H1 (cell line): ENCODE measurements around the gene UNC5B.

ENCODE experiments used
- EP300 ChIP-seq, 2 experiments: IDR thresholded peaks; 1 replicate in 1 of 2; 2 replicates in 1 of 2; pipeline ENCODE4 v1.6.1; 2011 to 2012; ENCODE audit warnings: low read depth in 2 of 2, low read length in 2 of 2, mild to moderate bottlenecking in 2 of 2, borderline replicate concordance in 1 of 2, inconsistent platforms in 1 of 2, moderate library complexity in 1 of 2
- EZH2 ChIP-seq: fragments of 200-600 bp; sonication (generic); IDR thresholded peaks from 2 replicates; pipeline ENCODE4 v1.7.1; 2012; ENCODE audit warnings: low read depth, mild to moderate bottlenecking, moderate library complexity, low read length, inconsistent platforms; ENCODE audit not compliant: severe bottlenecking
- POLR2A ChIP-seq, 2 experiments: IDR thresholded peaks; 1 replicate in 1 of 2; 2 replicates in 1 of 2; pipeline ENCODE4 v1.6.1; 2011; ENCODE audit warnings: low read depth in 2 of 2, low read length in 2 of 2, mild to moderate bottlenecking in 2 of 2; ENCODE audit errors: control extremely low read depth in 1 of 2
- RBBP5 ChIP-seq: IDR thresholded peaks from 2 replicates; pipeline ENCODE4 v1.7.1; 2012; ENCODE audit warnings: low read depth, mild to moderate bottlenecking, inconsistent platforms, low read length, moderate library complexity, borderline replicate concordance
- SIN3A ChIP-seq, 2 experiments: IDR thresholded peaks in 1 of 2; conservative IDR thresholded peaks in 1 of 2; 2 replicates each; pipeline ENCODE4 v1.6.1; 2011 to 2012; ENCODE audit warnings: low read length in 2 of 2, improper control_type of control experiment in 1 of 2, low read depth in 1 of 2, mild to moderate bottlenecking in 1 of 2
- SP1 ChIP-seq: IDR thresholded peaks from 2 replicates; pipeline ENCODE4 v1.6.1; 2011; ENCODE audit warnings: low read depth, low read length
- SRF ChIP-seq: IDR thresholded peaks from 2 replicates; pipeline ENCODE4 v1.6.1; 2011; ENCODE audit warnings: mild to moderate bottlenecking, low read depth, low read length, moderate library complexity
- TAF1 ChIP-seq: IDR thresholded peaks from 2 replicates; pipeline ENCODE4 v1.6.1; 2011; ENCODE audit warnings: mild to moderate bottlenecking, low read depth, low read length
- TF ChIP-seq, protein P1 (sequence below), 3 experiments: IDR thresholded peaks; 1 replicate in 2 of 3; 2 replicates in 1 of 3; pipeline versions ENCODE4 v1.5.1 to v1.6.1; 2011; ENCODE audit warnings: low read length in 3 of 3, mild to moderate bottlenecking in 3 of 3, inconsistent platforms in 2 of 3, low read depth in 1 of 3, moderate library complexity in 1 of 3; ENCODE audit not compliant: insufficient read depth in 1 of 3; ENCODE audit errors: control extremely low read depth in 1 of 3
- TF ChIP-seq, protein P2 (sequence below): IDR thresholded peaks from 2 replicates; pipeline ENCODE4 v1.6.1; 2012; ENCODE audit warnings: low read length, inconsistent platforms

- TF ChIP-seq, protein P1, sequence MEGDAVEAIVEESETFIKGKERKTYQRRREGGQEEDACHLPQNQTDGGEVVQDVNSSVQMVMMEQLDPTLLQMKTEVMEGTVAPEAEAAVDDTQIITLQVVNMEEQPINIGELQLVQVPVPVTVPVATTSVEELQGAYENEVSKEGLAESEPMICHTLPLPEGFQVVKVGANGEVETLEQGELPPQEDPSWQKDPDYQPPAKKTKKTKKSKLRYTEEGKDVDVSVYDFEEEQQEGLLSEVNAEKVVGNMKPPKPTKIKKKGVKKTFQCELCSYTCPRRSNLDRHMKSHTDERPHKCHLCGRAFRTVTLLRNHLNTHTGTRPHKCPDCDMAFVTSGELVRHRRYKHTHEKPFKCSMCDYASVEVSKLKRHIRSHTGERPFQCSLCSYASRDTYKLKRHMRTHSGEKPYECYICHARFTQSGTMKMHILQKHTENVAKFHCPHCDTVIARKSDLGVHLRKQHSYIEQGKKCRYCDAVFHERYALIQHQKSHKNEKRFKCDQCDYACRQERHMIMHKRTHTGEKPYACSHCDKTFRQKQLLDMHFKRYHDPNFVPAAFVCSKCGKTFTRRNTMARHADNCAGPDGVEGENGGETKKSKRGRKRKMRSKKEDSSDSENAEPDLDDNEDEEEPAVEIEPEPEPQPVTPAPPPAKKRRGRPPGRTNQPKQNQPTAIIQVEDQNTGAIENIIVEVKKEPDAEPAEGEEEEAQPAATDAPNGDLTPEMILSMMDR (IDR thresholded peaks at IDR 0.05; ENCODE audit: control extremely low read depth in 1 of 3, insufficient read depth in 1 of 3, low read depth in 1 of 3, low read length in 3 of 3): no peak
- no peak for TF ChIP-seq RBBP5
- TF ChIP-seq POLR2A (IDR thresholded peaks at IDR 0.05; ENCODE audit: control extremely low read depth in 1 of 2, low read depth in 2 of 2, low read length in 2 of 2): no peak
- TF ChIP-seq EP300 (IDR thresholded peaks at IDR 0.05; ENCODE audit: borderline replicate concordance in 1 of 2, low read depth in 2 of 2, low read length in 2 of 2): no peak
- no peak for TF ChIP-seq SIN3A (conservative IDR thresholded peaks at IDR 0.05 in 1 of 2, IDR thresholded peaks at IDR 0.05 in 1 of 2; ENCODE audit: low read depth in 1 of 2, low read length in 2 of 2)
- no peak for TF ChIP-seq TAF1
- TF ChIP-seq EZH2: no peak
- no peak for TF ChIP-seq SP1
- TF ChIP-seq, protein P2, sequence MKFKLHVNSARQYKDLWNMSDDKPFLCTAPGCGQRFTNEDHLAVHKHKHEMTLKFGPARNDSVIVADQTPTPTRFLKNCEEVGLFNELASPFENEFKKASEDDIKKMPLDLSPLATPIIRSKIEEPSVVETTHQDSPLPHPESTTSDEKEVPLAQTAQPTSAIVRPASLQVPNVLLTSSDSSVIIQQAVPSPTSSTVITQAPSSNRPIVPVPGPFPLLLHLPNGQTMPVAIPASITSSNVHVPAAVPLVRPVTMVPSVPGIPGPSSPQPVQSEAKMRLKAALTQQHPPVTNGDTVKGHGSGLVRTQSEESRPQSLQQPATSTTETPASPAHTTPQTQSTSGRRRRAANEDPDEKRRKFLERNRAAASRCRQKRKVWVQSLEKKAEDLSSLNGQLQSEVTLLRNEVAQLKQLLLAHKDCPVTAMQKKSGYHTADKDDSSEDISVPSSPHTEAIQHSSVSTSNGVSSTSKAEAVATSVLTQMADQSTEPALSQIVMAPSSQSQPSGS: no peak
- TF ChIP-seq SRF: no peak
Measured at GRCh38 chr10:71234970-71235685, 22.8 kb downstream of the UNC5B start.
